Peyer's patch (tissue), 4 donors: ENCODE results near the gene TLR3. TPM values are rescaled to one million over a fixed set of nuclear protein-coding genes. Genes with fewer than 3 reads are reported as not detected.
A peak's percentile ranks its signal among the peaks of the same experiment; 100 is the strongest.

Experiments
- DNase-seq, 3 donors: peaks; one replicate each; pipeline ENCODE4 v3.0.0-alpha.2; 2017 to 2019
- H3K27ac ChIP-seq, 4 donors: fragments of 200-600 bp; sonication (generic); one replicate each; pipeline ENCODE4 v1.5.1; 2016 to 2019
- H3K27me3 ChIP-seq, 2 donors: fragments of 200-600 bp; sonication (generic); one replicate each; pipeline ENCODE4 v1.5.1; 2019
- H3K36me3 ChIP-seq, 3 donors: fragments of 200-600 bp; sonication (generic); one replicate each; pipeline ENCODE4 v1.5.1; 2016 to 2019
- H3K4me1 ChIP-seq, 4 donors: fragments of 200-600 bp; sonication (generic); one replicate each; pipeline ENCODE4 v1.5.1; 2016 to 2019
- H3K4me3 ChIP-seq, 4 donors: fragments of 200-600 bp; sonication (generic); 1 replicate in 3 of 4; 2 replicates in 1 of 4; pipeline ENCODE4 v1.5.1; 2016 to 2019; ENCODE audit warnings: mild to moderate bottlenecking in 1 of 4
- H3K9me3 ChIP-seq, 4 donors: fragments of 200-600 bp; sonication (generic); one replicate each; pipeline ENCODE4 v1.5.1; 2016 to 2019; ENCODE audit warnings: mild to moderate bottlenecking in 1 of 4
- POLR2A ChIP-seq, 2 donors: fragments of 450-650 bp; IDR thresholded peaks; one replicate each; pipeline ENCODE4 v1.5.1; 2017; ENCODE audit warnings: antibody characterized with exemption in 2 of 2, mild to moderate bottlenecking in 2 of 2, moderate library complexity in 2 of 2
- total RNA-seq, 4 donors: library from RNA; depleted of rRNA; stranded (reverse); fragments of >200 nt; gene quantifications; one replicate each; pipeline ENCODE4 v1.1.0, GENCODE V29; 2016
- TF ChIP-seq, protein P1 (sequence below), 6 experiments: fragments of 450-650 bp in 4 of 6; fragments of 200-600 bp in 2 of 6; sonication (generic) in 1 of 6; IDR thresholded peaks; one replicate each; pipeline ENCODE4 v1.5.1; 2017 to 2019; ENCODE audit warnings: antibody characterized with exemption in 6 of 6, mild to moderate bottlenecking in 3 of 6, moderate library complexity in 1 of 6

The TLR3 gene
- total RNA-seq, 4 donors from 2014 or later, result 5.0 to 49.4 (median 12.8) TPM

DNA sequence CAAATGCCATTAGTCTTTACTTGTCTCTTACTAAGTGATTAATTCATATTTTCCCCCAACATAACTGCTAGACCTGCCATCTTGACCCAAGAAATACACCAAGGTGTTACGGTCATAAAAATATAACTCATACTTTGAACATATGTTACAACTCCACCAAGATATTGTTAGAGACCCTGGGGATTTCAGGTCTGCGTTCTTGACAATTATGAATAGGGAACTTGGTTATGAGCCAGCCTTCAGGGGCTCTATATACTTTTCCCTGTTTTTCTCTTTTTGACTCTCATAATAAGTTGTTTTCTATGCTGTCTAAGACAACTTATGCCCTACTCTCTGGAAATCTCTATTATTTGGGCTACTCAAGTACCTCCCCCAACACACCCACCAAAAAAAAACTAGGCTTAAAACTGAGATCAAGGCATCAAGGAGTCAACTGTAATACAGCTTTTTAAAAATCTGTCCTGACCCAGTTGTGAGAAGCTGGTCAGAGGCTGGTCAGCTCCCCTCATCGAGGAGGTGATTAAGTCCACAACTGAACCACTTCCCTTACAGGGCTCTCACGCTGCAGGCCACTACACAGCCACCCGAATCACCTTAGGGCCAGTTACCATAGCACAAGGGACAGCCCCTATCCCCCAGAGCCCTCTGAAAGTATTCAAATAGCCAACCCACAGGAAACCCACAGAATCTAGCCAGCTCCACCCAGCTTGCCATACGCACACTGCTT, 10.5 kb upstream of the TLR3 start:
- no peaks in the 10 kb centered on the region for H3K36me3 ChIP-seq
- no peaks in the 10 kb centered on the region for H3K4me1 ChIP-seq
- no peak overlapping the region for H3K4me3 ChIP-seq
- H3K9me3 ChIP-seq, result no peaks in the 10 kb centered on the region
- no peak for TF ChIP-seq POLR2A (IDR thresholded peaks at IDR 0.05)
- TF ChIP-seq, protein P1, sequence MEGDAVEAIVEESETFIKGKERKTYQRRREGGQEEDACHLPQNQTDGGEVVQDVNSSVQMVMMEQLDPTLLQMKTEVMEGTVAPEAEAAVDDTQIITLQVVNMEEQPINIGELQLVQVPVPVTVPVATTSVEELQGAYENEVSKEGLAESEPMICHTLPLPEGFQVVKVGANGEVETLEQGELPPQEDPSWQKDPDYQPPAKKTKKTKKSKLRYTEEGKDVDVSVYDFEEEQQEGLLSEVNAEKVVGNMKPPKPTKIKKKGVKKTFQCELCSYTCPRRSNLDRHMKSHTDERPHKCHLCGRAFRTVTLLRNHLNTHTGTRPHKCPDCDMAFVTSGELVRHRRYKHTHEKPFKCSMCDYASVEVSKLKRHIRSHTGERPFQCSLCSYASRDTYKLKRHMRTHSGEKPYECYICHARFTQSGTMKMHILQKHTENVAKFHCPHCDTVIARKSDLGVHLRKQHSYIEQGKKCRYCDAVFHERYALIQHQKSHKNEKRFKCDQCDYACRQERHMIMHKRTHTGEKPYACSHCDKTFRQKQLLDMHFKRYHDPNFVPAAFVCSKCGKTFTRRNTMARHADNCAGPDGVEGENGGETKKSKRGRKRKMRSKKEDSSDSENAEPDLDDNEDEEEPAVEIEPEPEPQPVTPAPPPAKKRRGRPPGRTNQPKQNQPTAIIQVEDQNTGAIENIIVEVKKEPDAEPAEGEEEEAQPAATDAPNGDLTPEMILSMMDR (IDR thresholded peaks at IDR 0.05), result no peak
- no peaks in the 10 kb centered on the region for H3K27me3 ChIP-seq
- H3K27ac ChIP-seq, result no peak overlapping the region
- no peak for DNase-seq

DNA sequence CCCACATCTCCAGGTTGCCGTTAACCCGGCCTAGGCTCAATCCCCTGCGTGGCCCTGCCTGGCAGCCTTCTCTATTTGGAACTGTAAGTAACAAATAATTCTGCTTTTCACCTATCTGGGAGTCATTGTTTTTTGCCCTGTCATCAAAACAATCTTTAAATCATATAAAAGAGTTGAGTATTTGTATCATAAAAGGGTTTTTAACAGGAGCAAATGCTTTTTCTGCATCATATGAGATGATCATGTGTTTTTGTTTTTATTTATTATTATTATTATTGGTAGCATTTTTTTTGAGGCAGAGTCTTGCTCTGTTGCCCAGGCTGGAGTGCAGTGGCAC, 10.0 kb upstream of the TLR3 start:
- Histone ChIP-seq H3K36me3 (no peaks in the 10 kb centered on the region), H3K27me3 (no peaks in the 10 kb centered on the region), H3K27ac (no peak overlapping the region), H3K4me3 (no peak overlapping the region), H3K4me1 (no peaks in the 10 kb centered on the region), H3K9me3 (no peaks in the 10 kb centered on the region)
- TF ChIP-seq POLR2A (IDR thresholded peaks at IDR 0.05), result no peak
- TF ChIP-seq, protein P1 (IDR thresholded peaks at IDR 0.05), result no peak
- no peak for DNase-seq

DNA sequence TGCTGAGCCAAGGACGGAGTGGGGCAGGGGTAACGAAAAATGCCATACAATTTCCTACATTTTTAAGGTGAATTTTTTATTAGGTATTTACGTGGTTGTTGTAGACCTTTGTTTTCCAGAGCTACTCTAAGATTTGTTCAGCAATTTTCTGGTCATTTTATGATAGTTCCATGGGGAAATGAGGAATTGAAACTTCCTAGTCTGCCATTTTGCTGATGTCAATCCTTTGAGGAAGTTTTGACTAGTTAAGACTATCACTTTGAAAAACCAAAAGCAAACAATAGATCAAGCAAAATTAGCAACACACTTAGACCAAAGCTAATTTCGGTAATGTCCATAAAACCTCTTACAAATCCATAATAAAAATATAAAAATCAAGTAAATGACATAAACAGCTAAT, 7.0 kb upstream of the TLR3 start:
- TF ChIP-seq, protein P1 (IDR thresholded peaks at IDR 0.05), result no peak
- TF ChIP-seq POLR2A (IDR thresholded peaks at IDR 0.05), result no peak
- Histone ChIP-seq H3K27me3 (no peaks in the 10 kb centered on the region), H3K27ac (no peak overlapping the region), H3K9me3 (no peaks in the 10 kb centered on the region), H3K4me1 (no peaks in the 10 kb centered on the region), H3K4me3 (no peak overlapping the region), H3K36me3 (no peaks in the 10 kb centered on the region)
- no peak for DNase-seq

DNA sequence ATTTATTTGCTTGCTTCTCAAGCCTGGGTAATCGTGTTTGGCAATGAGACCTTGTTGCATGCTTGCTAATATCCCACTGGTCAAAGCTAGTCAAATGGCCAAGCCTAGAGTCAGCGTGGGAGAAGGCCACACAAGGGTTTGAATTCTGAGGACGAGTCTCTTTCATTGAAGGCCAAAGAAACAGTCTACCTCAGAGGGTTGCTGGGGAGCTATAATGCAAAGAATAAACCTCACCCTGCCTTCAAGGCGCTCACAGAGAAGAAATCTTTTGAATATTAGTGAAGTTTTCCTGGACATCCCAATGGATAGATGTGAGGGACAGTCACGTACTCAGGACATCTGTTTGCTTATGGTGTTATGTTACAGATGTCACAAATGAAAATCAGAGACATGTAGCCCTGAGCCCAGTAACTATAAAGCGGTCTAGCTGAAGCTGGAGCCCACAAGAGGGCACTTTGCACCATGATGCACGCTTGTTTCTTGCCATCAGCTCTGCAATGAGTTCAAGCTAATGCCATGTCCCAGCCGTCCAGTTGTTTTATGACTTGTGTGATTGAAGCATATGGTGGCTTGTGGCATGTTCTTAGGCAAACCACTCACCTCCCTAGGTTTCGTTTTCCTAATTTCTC, 1.1 kb upstream of the TLR3 start:
- no peaks in the 10 kb centered on the region for H3K9me3 ChIP-seq
- DNase-seq, result peak; percentile 19 to 86 (median 63)
- no peaks in the 10 kb centered on the region for H3K36me3 ChIP-seq
- TF ChIP-seq, protein P1 (IDR thresholded peaks at IDR 0.05), result peak in 4 of 6 experiments; percentile 40 to 80 (median 68)
- no peak for TF ChIP-seq POLR2A (IDR thresholded peaks at IDR 0.05)
- peak overlapping the region in 3 of 4 donors; percentile 27 to 63 (median 57) for H3K4me3 ChIP-seq
- H3K4me1 ChIP-seq, result peaks cover 0 to 8% (median 0%) of the 10 kb centered on the region in 4 donors
- H3K27ac ChIP-seq, result peak overlapping the region in 2 of 4 donors; percentile 65 to 74
- H3K27me3 ChIP-seq, result no peaks in the 10 kb centered on the region

DNA sequence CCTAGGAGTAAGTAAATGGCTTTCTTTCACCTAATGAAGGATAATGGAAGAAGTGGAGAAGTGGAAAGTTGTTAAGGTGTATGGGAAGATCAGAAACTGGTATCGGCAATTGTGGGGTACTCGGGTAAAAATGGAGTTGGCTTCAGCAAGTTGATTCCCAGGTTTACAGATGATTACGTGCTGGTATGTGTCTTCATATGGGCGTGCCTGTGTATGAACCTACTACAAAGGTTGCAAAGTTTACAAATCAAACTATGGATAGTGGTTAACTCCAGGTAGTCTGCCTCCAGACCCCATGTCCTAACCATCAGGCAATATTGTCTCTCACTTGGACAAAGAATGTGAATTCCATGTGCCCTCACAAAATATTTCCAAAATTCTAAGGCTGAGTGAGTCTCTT, 773 bp downstream of the TLR3 start:
- no peaks in the 10 kb centered on the region for H3K27me3 ChIP-seq
- H3K4me1 ChIP-seq, result peaks cover 0 to 8% (median 0%) of the 10 kb centered on the region in 4 donors
- TF ChIP-seq, protein P1 (IDR thresholded peaks at IDR 0.05), result no peak
- TF ChIP-seq POLR2A (IDR thresholded peaks at IDR 0.05), result no peak
- no peaks in the 10 kb centered on the region for H3K9me3 ChIP-seq
- peak overlapping the region in 2 of 4 donors; percentile 49 to 74 for H3K27ac ChIP-seq
- peak overlapping the region in 3 of 4 donors; percentile 27 to 63 (median 57) for H3K4me3 ChIP-seq
- no peaks in the 10 kb centered on the region for H3K36me3 ChIP-seq
- DNase-seq, result no peak
